HT1080 (cell line): Measurements from ENCODE around the gene TSPOAP1. TPM values are rescaled to one million over a fixed set of nuclear protein-coding genes. Genes with fewer than 3 reads are reported as not detected.

Source experiments
- DNase-seq: peaks from one replicate; pipeline ENCODE4 v3.0.0-alpha.2; 2015; ENCODE audit warnings: low read depth
- small RNA-seq: library from RNA; depleted of rRNA; stranded (forward); fragments of <200 nt; gene quantifications from one replicate; pipeline ENCODE3, GENCODE V24; 2014
- total RNA-seq: library from RNA; depleted of rRNA; stranded (reverse); fragments of >200 nt; shearing (Covaris generic); gene quantifications from 2 replicates; pipeline ENCODE4 v1.2.3, GENCODE V29; 2014; rRNA removed

TSPOAP1 gene
- total RNA-seq, 1 experiment from 2014 or later = 2.3 TPM

- DNase-seq = no peak
Measured at GRCh38 chr17:58265271-58265670, 63.3 kb downstream of the TSPOAP1 start.

- DNase-seq = no peak
Measured at GRCh38 chr17:58264407-58265103, 64.0 kb downstream of the TSPOAP1 start.

GRCh38 chr17:58263773-58264172, 64.8 kb downstream of the TSPOAP1 start:
- no peak for DNase-seq

GRCh38 chr17:58262149-58262548, 66.4 kb downstream of the TSPOAP1 start:
- no peak for DNase-seq

- DNase-seq = no peak
Measured at GRCh38 chr17:58254803-58255202, 73.8 kb downstream of the TSPOAP1 start.

GRCh38 chr17:58253082-58253481, 75.5 kb downstream of the TSPOAP1 start:
- no peak for DNase-seq

GRCh38 chr17:58252141-58252540, 76.5 kb downstream of the TSPOAP1 start:
- no peak for DNase-seq

Small RNA genes within 50 kb of the gene (small RNA-seq; reads per million reads assigned to genes)
- not detected for gene MIR4736

Other genes starting within 250 kb of the TSPOAP1 start
- 14.4 and 20.0 TPM in 2 replicates for gene DYNLL2, start 245.4 kb downstream of the TSPOAP1 start, total RNA-seq
- not detected in 2 replicates for gene OR4D1, start 180.4 kb downstream of the TSPOAP1 start, total RNA-seq
- gene OR4D2, start 161.8 kb downstream of the TSPOAP1 start, total RNA-seq = not detected in 2 replicates
- 0.16 TPM in 1 of 2 replicates, not detected in the other for gene EPX, start 136.1 kb downstream of the TSPOAP1 start, total RNA-seq
- gene MKS1, start 109.5 kb downstream of the TSPOAP1 start, total RNA-seq = 12.0 and 15.9 TPM in 2 replicates
- 0.05 TPM in 1 of 2 replicates, not detected in the other for gene LPO, start 90.2 kb downstream of the TSPOAP1 start, total RNA-seq
- not detected in 2 replicates for gene MPO, start 47.9 kb downstream of the TSPOAP1 start, total RNA-seq
- gene SUPT4H1, start 23.4 kb upstream of the TSPOAP1 start, total RNA-seq = 157 and 168 TPM in 2 replicates
- gene RNF43, start 88.7 kb upstream of the TSPOAP1 start, total RNA-seq = 0.14 TPM in 1 of 2 replicates, not detected in the other
- gene HSF5, start 159.6 kb upstream of the TSPOAP1 start, total RNA-seq = not detected in 2 replicates
- 32.3 and 34.4 TPM in 2 replicates for gene MTMR4, start 185.8 kb upstream of the TSPOAP1 start, total RNA-seq